ENCODE measurements around the gene ASB18.

The ASB18 gene

DNA sequence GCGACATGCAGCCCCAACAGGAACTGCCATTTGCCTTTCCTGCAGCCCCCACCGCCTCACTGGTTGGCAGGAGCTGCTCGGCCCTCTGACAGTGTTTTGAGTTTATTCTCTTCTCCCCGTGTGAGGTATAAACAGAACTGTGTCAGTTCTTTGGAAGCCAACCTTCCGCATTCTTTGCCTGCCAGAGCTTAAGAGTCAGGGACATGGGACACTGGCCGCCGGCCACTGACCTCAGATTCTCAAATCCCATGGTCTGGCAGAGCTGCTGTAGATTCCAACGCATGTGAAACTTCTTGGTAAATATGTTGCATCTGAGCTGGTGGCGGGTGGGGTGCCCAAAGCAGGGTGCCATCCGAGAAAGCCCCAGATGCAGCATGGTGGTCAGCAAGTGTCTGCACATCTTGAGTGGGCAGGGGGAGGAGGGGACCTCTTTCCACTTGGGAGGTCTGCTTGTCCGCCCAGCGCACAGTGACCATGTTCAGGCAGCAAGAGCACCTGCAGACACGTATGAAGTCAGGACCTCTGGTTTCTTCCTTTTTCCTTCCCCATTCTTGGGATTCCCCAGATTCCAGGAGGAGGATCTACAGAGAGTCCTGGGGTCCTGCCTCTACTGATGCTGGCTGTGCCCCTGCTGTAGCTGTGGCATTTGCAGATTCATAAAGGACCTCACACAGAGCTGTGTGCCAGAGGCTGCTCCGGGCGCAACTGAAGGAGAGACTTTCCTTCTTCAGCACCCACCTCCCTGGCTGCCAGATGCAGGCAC is 23.8 kb downstream of the ASB18 start:
- DNase-seq = no peak

DNA sequence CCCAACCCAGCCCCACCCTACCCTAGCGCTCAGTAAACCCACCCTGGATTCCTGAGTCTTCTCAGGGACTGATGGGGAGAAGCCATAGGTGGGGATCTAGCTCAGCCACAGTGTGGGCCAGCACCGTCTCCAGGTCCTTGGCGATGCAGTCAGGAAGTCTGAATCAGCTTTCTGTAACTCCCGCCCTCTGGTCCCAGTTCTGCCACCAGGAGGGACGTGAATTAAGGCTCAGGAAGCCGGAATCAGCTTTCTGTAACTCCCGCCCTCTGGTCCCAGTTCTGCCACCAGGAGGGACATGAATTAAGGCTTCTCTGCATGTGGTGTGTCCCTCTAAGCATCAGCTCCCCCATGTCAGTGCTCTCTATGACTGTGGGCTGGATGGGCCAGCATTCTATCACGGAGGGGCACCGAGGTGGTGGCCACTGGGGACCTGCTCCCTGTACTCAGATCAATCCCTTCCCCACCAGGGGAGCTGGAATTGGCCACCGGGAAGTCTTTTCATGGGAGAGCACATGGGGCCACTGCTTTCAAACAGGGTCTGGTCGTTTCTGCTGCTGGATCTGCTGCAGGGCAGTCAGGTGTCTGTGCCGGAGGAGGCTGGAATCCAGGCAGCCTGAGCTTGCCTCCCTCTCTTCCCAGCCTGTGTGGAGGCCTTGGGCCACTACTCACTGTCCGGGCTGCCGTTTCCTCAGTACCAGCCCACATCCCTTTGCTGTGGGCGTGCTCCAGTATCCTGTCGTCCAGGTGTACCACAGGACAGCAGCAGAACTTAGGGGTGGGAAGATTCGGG is 24.7 kb downstream of the ASB18 start:
- no peak for DNase-seq

DNA sequence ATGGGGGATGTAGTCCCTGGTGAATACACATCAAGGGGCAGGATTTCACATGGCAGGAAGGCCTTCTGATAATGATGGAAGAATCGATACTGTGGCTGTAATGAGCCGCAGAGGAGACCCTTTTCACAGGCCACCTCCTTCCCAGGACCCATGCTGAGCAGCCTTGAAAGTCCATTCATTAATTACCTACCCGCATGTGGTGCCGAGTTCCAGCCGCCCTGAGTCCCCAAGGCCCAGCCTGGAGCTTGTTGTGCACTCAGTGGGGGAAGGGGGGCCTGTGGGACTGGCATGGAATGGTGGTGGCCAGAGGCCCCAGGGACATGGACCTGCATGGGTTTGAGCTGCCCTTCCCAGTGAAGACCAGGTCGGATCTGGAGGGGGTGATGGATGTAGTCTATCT is 25.5 kb downstream of the ASB18 start:
- no peak for DNase-seq

DNA sequence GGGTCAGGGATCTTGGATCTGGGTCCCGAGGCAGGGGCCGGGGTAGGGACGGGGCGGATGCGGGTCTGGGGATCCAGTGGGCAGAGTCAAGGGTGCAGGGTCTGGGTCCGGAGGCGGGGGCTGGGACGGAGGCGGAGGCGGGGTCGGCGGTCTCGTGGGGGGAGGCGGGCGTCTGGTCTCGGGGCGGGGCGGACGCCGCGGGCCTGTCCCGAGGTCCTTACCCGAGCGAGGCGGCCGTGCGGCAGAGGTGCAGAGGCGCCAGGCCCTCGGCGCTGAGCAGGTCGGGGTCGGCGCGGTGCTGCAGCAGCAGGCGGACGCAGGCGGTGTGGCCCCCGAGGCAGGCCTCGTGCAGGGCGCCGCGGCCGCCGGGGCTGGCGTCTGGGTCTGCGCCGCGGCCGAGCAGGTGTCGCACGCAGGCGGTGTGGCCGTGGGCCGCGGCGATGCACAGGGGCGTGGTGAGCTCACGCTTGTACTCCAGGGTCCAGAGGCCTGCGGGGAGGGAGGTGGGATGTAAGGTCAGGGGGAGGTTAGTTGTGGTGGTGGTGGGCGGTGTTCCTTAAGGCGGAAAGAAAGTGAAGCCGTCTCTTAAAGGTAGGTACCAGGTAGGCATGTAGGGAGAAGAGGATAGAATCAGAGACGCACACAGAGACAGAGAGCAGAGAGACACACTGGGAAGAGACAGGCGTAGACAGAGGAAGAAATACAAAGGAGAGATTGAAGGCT is 26.6 kb downstream of the ASB18 start:
- no peak for DNase-seq

DNA sequence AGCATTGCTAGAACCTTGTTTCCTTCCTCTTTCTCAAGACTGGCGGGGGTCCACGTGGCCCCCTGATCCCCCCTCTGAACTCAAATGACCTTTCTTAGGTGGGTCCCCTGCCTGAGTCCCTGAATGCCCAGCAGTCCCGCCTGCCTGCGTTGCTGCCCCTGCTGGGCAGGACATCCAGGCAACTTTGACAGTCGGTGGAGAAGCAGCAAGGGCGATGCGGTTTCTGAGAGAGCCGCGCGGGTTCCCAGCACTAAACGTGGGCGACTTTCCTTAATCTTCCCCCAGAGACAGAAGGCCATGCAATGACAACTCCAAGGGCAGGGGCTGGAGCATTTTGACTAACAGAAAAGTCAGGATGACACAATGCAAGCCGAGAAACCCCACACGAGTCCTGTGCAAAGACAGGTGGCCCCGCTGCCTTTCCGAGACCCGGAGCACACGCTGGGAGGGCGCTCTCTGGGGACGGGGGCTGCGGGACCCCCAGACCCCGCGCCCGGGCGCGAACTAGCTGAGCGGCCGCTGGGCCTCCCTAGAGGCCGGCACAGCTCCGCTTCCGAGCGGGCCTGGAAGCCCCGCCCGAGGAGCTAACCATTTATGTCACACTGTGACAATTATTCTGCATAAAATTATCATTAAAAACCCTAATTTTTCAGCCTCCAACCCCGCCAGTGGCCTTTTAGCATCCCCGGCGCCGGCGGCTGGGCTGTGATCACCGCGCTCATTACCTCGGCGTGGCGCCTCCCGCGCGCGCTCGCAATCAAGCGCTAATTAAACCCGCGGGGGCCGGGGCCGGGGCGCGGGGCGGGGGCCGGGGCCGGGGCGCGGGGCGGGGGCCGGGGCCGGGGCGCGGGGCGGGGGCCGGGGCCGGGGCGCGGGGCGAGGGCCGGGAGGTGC is 27.4 kb downstream of the ASB18 start:
- no peak for DNase-seq

DNA sequence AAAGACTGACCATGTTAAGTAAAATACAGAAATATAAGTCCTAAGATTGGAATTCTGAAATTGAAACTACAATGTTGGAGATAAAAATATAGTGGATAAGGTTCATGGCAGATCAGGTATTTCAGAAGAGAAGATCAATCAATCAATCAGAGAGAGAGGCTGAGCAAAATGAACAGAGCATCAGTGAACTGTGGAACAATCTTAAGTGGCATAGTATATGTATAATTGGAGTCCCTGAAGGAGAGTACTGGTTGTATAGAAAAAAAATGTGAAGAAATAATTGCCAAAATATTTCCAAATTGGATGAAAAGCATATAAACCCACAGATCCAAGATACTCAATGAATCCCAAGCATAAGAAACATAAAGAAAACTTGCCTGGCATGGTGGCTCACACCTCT is 35.0 kb downstream of the ASB18 start:
- no peak for DNase-seq

DNA sequence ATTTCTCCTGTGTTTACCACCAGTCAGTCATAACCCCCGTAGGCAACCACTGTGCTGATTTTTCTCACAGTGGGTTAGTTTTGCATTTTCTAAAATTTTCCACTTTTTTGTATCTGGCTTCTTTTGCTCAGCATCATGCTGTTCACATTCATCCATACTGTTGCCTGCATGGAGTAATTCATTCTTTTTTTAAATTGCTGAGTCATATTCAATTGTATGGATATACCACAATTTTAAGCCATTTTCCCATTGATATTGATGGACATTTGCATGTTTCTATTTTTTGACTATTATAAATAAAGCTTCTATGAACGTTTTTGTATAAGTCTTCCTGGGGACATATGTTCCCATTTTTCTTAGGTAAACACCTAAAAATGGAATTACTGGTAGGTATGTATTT is 40.5 kb downstream of the ASB18 start:
- DNase-seq = no peak

DNA sequence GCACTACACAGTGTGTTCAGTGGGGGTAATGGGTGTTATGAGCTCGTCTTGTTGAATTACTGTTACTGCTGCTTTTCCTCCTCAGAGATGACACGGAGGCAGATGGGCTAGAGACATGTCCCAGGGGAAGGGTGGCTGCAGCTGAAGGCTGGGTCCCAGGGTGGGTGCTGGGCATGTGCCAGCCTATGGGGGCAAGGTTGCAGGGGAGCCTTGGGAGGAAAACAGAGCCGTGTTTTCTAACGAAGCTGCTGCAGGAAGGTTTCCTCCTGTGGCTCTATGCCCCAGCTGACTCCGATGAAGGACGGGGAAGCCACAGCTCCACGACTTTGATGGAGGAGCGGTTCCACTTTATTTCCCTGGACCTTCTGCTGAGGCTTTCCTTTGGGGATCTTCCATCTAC is 42.4 kb downstream of the ASB18 start:
- DNase-seq = no peak

DNA sequence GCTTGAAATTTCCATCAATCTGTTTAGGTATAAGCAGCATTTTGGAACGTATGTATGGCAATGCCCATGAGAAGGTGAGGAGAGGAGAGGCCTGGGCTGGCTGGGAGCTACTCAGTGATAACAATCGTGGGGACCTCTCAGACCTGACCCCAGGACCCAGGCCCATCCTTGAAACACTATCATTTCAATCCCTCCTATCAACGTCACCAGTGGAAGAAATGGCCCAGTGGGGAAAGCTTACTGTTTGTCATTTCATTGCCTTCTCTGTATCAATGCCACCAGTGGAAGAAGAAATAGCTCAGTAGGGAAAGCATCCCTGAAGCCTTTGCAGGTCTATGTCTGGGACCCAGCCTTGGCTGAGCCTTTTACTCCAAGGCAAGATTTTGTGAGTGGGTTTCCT is 44.8 kb downstream of the ASB18 start:
- no peak for DNase-seq

DNA sequence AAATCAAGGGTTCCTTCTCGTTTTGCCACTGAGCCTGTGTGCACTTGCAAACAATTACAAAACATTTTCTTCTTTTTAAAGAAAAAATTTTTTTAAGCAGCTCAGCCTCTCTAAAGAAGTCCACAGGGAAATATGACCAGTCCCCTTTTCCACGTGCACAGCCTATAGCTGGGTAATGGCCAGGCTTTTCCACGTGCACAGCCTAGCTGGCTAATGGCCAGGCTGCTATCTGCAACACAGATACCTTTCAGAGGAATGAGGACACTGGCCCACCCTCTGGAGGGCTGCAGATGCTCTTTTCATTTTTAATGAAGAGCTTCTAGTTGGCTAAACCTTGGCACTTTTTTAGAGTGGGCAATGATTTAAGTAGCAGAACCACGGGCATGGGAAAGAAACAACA is 46.3 kb downstream of the ASB18 start:
- no peak for DNase-seq

DNA sequence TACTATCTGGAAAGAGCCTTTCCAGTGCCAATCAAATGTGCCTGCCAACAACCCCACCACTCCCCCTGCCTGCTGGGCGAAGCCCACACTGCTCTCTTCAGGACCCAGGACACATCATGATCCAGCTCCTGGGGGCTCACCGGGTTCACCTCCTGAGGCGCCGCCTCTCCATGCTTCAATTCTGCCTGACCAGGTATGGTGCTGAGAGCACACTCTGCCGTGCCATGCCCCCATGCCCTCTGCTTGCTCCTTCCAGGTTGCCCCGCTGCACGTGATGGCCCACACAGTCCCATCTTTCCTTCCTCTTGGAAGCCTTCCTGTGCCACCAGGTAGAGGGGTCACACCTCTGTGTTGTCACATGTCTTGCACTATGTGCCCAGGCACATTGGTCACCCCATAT is 47.5 kb downstream of the ASB18 start:
- no peak for DNase-seq

DNA sequence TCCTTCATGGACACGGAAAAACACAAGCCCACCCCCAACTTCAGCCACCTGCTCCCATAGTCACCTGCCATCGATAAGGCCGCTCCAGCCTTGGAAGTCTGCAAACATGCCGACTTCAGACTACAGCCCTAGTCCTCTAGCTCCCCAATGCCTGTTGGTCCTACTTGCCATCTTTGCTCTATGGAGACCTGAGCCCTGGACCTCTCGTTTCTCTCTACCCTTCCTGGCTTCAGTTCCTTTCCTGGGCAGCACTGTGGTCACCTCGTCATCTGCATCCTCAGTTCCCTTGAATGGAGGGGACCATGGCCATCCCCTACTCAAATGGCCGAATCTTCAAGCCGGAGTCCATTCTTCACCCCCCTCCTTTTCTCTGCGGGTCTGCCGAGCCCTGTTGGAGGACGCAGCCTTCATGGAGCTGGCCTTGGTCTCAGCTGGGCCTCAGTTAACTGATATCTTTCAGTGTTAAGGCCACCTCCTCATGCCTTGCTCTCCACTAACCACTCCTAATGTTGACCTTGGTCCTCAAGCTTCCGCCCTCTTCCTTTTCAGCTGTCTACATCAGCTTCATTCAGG is 48.4 kb downstream of the ASB18 start:
- no peak for DNase-seq

DNA sequence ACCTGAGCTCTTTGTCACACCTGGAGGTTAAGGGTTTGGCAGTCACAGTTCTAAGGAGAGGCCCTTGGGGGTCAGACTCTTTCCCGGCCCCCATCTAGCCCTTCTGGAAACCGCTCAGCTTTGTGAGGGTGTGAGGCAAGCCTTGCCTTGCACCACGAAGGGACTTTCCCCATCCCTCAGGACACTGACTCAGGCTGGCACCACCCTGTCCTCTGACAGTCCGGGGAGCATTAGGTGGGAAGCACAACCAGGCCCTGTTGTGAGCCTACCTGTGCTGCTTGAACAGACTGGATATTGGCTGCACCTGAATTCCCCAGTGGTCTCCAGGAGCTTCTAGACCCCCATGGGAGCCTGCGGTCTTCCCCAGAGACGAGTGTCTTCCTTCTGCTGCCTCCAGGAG is 49.0 kb downstream of the ASB18 start:
- no peak for DNase-seq

DNA sequence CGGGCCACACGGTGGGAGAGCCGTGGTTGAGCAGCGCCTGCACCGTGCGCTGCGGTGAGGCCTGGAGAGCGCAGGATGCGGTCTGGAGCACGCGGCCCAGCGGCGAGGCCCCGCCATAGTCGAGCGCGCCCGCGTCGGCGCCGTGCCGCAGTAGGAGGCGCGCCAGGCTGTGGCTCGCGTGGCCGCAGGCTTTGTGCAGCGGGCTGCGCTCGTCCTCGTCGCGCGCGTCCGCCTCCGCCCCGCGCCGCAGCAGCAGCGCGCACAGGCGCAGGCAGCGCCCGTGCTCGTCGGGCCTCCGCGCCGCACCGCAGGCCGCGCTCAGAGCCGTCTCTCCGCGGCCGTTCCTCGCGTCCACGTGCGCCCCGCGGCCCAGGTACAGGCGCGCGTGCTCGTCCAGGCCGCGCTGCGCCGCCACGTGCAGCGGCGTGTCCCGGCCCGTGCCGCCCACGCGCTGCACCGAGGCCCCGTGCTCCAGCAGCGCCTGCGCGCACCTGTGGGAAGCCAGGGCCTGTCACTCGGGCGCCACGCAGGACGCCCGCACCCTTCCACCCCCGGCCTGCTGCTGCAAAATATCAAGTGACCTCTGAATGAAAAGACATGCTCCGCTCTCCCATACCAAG is 49.7 kb downstream of the ASB18 start:
- no peak for DNase-seq

DNA sequence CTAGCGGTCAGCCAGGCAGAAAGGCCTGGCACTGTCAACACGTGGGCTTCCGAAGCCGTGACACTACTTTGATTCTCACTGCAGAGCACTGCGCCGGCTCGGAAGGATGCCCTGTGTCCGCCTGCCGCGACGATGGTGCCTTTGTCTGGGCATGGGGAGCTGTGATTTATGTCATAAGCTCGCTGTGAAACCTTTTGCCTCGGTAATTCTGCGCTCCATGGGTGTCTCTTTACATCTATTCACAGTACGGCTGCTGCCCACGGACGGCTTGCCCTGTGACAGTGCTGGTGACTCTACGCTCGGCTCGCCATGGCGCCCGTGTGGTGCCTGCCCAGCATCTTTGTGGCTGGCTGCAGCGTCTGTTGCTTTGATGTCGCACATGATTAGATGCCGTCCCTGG is 52.9 kb downstream of the ASB18 start:
- no peak for DNase-seq

DNA sequence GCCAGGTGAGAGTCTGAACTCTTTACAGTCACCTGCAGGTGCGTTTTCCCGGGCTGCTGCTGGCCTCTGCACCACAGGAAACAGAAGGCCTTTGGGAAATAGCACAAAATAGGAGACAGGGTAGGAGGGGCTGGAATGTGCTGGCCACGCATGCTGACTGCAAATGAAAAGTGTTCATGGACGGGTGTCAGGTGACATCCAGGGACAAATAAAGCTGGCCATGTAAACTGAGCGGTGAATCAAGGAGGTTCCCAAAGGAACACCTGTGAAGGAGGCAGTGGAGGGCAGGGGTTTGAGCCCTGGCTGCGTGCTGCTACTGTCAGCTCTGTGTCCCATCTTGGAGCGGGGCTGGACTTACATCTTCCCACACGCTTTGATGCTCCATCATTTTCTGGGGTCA is 53.7 kb downstream of the ASB18 start:
- DNase-seq = no peak

DNA sequence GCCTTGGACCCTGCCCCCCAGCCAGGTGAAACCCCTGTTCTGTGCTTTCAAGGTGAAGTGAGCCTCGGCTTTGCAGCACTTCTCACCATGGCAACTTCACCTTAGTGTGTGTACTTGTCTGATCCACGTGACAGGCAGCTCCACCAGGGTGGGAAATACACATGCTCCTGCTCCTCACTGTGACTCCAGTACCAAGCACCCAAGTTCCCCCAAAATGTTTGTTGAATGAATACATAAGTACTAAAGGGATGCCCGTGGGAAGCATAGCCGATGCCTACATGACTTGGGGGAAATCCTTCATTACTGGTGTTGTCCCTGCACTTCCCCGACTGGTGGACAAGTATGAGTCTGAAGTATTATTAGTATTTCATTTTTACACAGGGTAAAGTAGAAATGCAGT is 54.2 kb downstream of the ASB18 start:
- DNase-seq = no peak

DNA sequence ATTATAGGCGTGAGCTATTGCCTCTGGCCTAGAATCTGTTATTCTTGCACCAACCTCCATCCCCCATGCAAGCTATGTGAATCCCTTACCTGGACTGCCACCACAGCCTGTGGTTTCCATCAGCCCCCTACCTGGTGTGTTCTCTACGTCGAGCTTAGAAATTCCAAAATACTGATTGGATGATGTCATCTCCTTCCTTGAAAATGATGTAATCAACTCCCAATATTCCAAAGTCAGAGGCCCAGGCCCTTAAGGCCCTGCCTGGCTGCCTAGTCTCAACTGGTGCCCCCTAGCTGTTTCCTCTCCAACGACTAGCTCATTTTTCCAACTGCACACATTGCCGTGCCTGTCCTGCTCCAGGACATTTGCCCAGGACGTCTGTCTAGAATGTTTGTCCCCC is 54.7 kb downstream of the ASB18 start:
- no peak for DNase-seq

DNA sequence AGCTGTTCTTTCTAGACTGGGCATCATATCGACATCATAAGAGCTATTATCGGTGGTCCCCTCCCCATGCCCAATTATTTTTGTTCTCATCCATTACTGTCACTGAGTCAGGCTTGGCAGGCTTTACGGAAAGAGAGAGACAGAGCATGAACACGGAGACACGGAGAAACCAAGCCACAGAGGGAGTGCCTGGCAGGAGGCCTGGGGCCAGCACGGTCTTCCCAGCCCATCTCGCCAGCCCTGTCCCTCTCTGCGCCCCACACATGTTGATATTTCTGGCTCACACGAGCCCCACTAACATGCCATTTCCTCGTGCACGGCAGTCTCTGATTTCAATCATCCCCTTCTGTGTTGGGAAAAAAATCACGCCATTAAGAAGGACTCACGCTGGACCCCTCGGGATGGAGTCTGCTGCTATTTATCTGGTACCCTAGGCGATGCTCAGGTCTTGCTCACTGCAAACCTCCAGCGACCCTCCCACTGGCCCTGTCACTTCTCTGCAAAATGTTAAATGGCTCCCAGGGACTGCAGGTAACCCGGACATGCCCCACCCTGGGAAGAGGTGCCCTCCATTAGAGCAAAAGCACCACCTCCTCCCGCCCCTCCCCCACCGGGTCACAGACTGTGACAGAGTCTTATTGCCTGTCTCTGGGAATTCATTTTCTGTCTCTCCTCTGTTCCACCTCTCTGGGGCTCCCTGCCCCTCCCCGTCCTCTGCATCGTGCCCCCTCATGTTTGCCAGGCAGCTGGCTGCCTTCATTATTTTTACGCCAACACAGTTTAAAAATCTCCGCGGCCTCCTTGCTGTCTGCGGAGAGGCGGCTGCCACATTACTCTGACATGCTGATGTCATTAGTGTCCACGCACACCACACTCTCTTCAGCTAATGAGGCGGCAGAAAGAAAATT is 55.9 kb downstream of the ASB18 start:
- DNase-seq = no peak

DNA sequence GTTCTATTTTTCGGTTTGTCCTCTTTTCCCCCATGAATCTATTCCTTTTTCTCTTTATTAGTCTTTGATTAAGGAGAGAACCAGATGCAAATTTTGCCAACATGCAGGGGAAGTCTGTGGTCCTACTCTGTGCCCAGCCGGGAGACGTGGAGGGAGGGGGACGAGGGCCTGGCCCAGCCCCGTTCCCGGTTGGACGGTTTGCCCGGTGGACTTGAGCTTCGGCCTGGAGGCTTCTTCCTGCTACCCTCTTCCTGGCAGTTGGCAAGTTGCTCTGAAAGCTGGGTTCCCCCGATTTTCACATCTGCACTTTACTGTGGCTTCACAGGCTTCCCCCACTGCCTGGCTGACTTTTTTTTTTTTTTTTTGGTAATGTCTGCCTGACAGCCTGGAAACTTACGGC is 56.7 kb downstream of the ASB18 start:
- no peak for DNase-seq
